ENCODE results near the gene RTN4.

RTN4 gene

DNA sequence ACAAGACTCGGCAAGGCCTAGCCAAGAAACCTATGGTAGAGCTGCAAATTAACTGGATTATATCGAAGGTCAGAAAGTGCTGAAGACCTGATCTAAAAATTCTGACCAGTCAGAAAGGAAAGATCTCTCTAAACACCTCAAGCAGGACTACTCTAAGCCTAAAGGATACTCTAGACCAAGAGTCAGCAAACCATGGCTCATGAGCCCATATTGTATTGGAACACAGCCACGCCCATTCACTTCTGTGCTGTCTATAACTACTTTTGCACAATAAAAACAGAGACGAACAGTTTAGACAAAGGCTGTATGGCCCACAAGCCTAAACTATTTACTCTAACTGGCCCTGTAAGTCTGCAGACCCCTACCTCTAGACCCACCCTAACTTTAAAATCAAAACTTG is 18.7 kb downstream of the RTN4 start:
- no peak for DNase-seq

DNA sequence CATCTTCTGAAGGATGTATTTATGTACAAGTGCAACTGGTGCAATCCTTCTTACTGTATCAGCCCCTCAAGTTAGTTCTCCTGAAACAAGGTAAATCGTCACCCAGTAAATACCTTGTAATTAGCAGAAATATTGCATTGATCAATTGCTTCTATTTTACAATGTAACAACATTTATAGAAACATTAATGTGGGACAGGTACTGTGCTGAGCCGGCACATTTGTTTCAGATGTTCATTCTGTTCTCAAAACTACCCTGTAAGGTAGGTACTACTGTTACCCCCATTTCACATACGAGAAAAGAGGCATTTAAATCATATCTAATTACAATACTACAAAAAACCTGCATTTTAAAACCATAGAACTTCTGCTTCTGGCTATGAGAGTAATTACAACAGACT is 19.5 kb downstream of the RTN4 start:
- DNase-seq, result no peak

DNA sequence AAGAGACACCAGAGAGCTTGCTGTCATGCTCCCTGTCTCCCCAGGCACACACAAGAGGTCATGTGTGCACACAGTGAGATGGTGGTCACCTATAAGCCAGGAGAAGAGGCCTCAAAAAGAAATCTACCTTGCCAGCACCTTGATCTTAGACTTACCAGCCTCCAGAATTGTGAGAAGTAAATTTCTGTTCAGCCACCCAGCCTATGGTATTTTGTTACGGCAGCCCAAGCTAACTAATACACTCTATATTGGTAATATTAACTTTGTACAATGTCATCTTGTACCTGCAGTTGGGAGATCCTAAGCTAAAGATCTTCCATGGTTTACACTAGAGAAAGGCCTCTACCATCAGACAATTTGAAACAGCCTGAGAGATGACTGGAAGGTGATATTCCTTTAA is 21.2 kb downstream of the RTN4 start:
- DNase-seq, result no peak

DNA sequence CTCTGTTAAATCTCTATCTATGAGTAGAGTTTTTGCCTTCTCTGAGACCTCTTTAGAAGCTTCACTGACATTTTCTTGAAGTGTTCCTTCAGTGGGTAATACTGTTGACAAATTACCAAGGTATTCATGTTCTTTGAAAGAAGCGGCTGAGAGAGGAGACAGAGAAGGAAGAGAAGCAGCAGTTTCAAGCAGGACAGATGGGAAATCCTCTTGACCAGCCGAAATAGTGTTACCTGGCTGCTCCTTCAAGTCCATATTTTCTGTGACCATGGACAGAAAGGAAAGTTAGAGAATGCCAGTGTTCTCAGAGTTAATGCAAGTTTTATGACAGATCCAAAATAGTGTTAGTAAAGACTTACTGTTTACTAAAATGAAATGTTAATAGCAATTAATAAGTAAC is 23.0 kb downstream of the RTN4 start:
- DNase-seq, result no peak

DNA sequence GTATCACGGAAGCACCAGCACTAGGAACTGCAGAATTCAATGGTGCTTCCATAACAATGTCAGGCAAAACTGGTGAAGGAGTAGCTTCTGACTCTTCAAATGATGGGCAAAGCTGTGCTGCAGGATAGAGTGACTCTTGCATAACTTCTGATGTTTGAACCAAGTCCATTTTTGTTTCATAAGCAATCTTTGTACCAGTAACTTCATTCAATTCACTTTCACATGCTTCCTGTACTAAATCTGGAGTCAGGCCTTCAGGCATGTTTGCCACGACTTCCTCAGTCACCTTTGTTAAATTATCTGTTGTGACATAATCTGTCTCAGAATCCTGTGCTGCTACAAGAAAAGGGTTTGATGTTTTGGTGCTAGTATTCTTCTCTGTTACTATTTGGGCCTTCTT is 24.0 kb downstream of the RTN4 start:
- DNase-seq, result no peak

DNA sequence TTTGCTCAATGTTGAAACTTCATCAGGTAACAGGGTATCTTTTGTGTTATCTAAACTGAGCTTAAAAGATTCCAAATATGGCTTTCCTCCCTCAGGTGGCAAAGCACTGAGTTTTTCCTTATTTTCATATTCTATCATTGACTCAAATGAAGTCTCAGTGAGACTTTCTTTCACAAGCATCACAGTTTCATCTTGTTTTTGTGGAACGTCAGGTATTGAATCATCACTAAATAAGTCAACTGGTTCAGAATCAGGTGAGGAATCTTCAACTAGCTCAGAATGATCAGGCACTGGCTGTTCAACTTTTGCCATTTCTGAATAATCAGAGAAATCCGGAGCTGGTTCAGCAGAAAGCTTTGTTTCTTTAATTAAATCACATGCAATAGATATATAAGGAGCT is 24.6 kb downstream of the RTN4 start:
- DNase-seq, result no peak

DNA sequence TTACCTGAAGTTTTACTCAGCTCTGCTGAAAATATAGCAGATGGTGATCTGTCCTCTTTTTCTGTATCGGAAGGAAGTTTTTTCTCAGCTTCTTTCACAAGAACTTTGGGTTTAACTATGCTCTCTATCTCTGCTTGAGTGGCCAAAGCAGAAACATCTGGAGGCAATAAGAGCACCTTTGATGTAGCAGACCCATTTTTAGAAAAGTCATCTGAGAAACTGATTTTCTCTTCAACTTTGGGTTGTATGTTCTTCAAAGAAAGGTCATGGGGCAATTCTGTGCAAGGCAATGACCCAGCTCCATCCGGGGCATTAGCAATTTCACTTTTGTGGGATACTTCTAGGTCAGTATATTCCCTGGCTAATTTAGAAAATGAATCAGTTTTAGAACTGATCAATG is 25.2 kb downstream of the RTN4 start:
- no peak for DNase-seq

DNA sequence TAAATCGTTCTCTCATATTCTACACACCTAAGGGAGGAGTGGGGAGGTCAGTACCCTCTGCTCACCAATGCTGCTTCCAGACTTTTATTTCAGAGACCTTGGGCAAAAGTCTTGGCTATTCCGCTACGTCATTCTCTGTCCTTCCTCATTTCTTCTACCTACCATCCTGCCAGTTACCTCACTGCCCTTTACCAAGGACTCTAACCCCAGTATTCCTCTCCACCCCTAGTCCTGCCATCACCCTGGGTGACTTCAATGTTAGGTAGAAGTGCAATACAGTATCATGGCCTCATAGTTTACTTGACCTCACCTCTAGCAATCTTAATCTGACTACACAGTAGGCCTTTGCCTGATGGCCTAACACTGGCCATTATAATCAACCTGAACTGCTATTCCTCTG is 27.8 kb downstream of the RTN4 start:
- DNase-seq, result no peak

DNA sequence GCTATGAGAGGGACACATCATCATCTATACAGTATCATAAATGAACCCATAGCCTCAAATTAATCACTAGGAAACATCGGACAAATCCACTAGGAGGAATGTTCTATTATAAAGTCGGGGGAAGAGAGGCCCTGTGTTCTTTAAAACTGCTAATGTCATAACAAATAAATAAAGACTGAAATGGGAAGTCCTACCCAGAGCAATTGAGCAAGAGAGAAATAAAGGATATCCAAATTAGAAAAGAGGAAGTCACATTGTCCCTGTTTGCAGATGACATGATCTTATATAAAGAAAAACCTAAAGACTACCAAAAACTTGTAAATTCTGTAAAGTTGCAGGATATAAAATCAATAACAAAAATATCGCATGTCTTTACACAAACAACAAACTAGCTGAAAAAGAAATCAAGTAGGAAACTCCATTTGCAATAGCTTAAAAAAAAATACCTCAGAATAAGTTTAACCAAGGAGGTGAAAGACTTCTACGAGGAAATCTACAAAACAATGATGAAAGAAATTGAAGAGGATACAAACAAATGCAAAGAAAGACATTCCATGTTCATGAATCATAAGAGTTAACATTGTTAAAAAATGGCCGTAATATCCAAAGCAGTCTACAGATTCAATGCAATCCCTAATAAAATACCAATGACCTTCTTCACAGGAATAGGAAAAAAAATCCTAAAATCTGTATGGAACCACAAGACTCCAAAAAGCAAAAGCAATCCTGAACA is 30.6 kb downstream of the RTN4 start:
- no peak for DNase-seq

DNA sequence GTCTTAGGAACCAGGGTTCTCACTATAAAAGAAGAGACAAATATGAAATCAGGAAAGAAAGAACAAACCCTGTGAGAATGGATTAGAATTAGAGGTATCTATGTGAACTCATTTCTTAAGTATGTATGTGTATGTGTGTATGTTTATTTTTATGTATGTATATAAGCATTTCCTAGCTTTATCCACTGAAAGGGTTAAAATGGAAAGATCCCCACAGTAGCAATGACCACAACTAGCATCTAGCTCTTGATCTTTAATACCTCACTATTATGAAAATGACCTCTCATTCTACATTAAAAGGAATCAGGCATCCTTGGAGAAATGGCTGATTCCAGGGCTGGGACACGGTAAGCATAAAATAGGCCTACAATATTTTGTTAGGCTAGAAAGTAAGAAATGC is 31.6 kb downstream of the RTN4 start:
- no peak for DNase-seq

DNA sequence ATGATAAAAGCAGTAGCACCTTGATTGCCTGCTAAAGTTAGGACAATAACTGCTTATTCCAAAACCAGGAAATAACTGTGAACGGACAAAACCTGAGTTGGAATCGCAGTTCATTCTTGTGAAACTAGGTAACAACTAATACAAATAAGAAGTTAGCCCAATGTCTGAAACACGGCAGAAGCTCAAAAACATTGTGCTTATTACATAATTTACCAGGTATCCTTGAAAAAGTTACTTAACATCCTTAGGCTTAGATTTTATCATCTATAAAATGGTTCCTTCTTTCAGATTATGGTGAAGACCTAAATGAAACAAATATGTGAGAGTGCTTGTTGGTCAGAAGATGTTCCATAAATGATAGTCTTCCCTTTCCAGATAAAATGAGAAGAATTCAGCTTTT is 32.4 kb downstream of the RTN4 start:
- DNase-seq, result no peak

DNA sequence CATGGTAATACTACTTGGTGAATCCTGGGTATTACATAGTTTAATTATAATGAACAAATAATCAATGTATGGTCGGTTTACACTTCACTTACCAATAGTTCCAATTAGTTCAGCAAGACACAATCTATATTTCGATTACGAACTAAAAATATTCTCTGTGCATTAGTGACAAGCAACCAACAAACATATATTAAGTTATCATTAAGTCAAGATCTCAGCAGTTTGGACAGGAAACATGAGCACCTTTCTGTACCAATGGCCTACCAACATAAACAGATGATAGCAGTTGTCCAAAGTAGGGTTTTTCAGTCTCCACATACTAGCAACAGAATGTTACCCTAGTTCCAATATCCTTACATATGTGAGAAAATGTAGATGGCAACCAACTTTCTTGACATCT is 32.8 kb downstream of the RTN4 start:
- no peak for DNase-seq

DNA sequence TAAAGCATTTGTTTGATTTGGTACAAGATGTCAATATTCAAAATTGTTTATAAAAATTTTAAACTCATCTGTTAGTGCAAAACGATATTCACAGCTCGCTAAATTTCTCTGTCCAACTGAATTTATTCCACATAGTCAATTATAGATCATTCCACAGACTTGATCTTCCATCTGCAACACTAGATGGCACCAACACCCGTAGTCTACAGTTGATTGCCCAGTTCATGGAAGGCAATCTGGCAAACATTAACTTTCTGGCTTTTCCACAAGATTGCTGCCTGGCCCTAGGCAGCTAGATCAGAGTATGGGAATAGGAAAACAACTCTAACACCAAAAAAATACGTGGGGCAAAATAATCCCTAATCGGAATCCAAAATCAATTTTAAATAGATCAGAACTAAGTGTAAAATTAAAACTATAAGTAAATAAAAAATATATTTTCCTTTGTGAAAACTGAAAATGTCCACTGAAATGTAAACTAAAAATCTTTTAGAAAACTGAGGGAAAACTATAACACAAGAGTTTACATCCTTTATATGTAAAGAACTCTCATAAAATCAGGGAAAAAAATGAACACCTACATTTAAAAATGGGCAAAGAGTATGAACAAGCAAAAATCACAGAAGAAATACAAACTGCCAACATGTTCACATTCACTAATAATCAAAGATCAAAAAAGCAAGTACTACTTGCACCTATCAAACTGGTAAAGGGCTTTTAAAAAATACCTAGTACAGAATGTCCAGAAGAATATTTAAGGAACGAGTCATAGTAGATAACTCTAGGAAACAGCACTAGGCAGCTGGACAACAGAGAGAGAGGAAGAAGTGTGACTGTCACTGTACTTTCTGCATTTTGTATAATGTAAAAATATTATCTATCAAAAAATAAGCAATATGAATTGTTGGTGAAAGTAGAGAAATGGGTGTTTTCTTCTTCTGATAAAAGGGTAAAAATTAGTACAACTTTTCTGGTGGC is 35.0 kb downstream of the RTN4 start:
- DNase-seq, result no peak

DNA sequence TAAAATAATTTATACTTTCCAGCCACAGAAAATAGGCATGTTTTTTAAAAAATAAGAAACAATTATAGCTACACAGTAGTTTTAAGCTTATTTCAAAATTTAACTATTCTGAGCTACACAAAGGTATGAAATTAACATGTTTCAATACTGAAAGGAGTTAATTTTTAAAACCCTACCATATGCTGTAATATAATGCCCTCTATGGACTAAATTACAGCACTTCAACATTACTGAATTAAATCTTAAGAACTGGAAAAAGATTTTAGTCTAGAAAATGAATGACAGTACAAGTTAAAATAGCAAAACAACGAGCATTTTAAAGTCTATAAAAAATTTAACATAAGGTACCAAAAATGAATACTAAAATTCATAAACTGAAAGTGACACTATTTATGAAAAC is 36.3 kb downstream of the RTN4 start:
- DNase-seq, result no peak

DNA sequence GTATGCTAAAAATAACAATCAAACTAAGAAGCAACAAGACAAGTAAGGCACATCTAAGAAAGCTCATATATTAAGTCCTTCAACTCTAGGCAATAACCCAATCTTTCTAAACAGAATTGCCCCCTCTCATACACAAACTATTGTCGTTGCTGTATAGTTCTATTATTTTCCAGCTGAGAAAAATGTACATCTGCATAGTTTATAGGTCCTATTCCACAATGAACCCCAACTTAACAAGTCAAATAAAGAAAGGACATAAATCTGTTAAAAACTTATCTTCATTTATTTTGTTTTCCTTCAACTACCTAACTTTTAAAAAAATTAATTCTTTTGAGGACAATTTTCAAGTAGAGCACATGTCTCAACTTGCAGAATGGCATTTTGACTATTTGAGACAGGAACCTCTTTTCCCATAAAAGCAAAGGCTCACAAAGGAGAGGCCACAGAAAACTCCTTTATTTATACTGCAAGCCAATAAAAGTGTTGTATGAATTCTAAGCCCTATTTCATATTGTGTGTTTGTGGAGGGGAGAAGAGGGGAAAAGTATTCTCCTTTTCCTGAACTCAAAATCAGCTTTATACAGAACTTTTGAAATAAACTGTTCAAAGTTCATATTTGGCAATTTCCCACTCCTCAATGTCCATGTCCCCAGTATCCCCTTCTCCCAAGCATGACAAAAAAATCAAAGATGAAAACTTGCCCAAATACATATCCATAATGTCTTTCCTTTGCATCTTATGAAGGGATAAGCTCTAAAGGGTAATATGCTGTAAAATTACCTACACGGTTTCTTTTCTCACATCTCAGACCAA is 37.4 kb downstream of the RTN4 start:
- no peak for DNase-seq

DNA sequence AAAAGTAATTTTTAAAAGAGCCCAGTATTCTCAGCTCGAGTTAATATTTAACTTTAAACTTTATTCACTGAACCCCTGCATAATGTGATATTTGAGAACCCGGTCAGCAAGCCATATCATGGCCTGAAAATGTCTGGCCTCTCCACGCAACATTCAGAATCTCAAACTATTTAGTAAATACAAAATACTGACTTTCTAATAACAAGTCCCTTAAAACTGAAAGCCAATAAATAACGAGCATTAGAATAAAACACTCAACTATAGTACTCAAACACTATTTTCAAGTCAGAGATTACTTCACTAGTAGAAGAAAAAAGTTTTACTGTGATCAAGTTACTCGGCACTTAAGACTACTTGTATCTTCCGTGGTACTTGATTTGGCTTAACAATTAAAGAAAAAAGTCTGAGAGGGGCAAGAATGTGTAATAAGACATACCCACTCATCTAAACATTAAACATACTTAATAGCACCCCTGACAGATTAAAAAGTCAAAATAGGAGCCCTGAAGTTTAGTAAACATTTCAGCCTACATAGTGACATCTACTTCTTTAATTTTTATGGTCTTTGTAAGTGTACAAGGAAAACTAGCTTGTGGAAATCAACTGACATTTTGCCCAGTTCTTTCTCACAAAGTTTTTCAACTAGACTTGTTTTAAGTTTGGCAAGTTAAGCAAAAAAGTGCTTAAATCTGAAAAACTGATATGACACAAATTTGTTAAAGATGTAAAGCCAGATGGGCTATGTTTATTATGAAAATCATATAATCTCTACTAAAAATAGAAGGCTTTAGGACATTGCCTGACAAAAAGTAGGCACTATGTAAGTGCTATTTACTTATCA is 38.2 kb downstream of the RTN4 start:
- no peak for DNase-seq

DNA sequence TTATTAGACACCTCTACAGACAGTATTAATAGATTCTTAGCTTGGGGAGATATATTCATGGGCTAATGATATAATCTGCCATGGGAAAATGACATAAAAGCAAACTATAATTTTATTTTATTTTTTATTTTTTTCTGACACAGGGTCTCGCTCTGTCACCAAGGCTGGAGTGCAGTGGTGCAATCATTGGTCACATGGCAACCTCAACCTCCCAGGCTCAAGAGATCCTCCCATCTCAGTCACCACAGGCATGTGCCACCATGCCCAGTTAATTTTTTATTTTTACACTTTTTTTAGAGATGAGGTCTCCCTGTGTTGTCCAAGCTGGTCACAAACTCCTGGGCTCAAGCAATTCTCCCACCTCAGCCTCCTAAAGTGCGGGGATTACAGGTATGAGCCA is 39.3 kb downstream of the RTN4 start:
- DNase-seq, result no peak

DNA sequence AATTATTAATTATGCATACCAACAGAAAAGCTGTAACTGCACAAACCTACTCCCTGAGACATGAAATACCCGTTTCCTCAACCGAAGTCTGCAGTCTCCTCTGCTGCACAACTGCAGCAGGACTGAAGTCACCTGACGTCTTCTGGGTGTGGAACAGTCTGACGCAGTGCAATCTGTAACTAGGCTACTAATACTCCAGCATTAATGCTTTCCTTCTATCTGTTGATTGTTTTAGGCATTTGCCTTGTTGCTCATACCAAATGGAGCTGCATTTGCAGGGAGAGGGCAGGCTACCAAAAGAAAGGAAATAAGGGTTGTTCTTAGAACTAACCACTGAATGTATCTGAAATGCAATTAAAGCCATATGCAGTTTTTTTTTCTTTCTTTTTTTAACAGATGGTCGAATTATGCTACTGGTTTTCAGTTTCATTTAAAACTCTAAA is 40.1 kb downstream of the RTN4 start:
- no peak for DNase-seq

DNA sequence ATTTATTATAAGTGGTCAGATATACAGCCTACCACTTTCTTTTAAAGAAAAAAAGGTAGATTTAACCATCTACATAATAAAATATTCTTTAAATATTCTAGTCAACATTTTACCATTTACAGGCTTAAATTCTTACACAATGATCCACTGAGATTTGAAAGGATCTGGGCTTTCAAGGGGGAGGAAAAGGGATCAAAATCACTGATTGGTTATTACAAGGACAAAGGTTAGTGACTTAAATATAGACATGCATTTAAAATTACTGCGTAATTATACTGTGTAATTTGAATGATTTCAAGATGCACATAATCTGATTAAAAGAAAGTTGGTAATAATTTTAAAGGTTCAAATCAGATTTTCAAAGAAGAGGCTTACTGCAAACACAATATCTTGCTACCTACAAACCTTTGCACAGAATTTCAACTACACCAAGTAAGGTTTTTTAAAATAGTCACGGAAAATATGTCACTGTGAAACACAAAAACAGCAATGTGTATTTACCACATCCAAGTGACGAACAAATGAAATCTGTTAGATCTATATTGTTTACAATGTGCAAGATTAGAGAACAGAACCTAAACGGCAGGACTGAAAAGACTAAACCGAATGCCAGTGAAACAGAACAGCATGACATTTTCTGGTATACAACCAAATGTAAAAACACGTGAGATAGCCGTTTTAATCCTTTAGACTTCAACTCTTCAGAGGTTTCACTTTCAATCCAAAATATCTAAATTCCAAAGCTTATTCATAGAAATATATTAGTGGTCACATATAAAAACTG is 40.8 kb downstream of the RTN4 start:
- DNase-seq, result no peak

DNA sequence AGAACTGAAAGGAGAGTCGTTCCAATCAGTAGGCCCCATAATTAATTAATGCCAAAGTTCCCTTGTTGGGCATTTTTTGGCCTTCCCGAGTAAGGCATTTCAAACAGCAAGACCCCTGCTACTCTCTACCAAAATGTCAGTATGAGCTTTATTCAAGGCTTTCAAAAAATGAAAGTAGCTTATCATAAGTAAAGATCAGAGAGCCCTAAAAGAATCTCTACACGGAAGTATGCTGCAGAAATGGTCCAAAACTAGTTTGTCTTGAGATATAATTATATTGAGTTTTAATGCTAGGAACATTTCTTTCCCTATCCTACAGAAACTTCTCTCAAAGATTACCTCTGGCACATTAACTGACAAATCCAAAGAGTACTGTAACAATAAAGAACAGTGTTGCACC is 43.9 kb downstream of the RTN4 start:
- DNase-seq, result no peak
